NCI-H748 (cell line): Measurements from ENCODE around the gene PTPN20.

Source experiments
- DNase-seq: peaks from one replicate; lab custom pipeline; 2025; ENCODE audit not compliant: unreplicated experiment; lab: John Stamatoyannopoulos, UW

PTPN20 gene

GRCh38 chr10:47019155-47020145, 108.2 kb downstream of the PTPN20 start:
- no peak for DNase-seq

- DNase-seq, result no peak
Observed at GRCh38 chr10:47020471-47020870, 109.2 kb downstream of the PTPN20 start.

GRCh38 chr10:47021850-47022249, 110.6 kb downstream of the PTPN20 start:
- no peak for DNase-seq

GRCh38 chr10:47022311-47023131, 111.3 kb downstream of the PTPN20 start:
- DNase-seq, result no peak

- no peak for DNase-seq
Observed at GRCh38 chr10:47023237-47024045, 112.2 kb downstream of the PTPN20 start.

- no peak for DNase-seq
Observed at GRCh38 chr10:47024046-47024322, 112.8 kb downstream of the PTPN20 start.

GRCh38 chr10:47024399-47025252, 113.4 kb downstream of the PTPN20 start:
- DNase-seq, result peak; percentile 54

- DNase-seq, result no peak
Observed at GRCh38 chr10:47025253-47025539, 114.0 kb downstream of the PTPN20 start.

- DNase-seq, result no peak
Observed at GRCh38 chr10:47025540-47026300, 114.5 kb downstream of the PTPN20 start.

GRCh38 chr10:47026301-47027107, 115.3 kb downstream of the PTPN20 start:
- DNase-seq, result no peak

- no peak for DNase-seq
Observed at GRCh38 chr10:47027108-47027783, 116.0 kb downstream of the PTPN20 start.

GRCh38 chr10:47027784-47028260, 116.6 kb downstream of the PTPN20 start:
- no peak for DNase-seq

GRCh38 chr10:47028466-47028865, 117.2 kb downstream of the PTPN20 start:
- no peak for DNase-seq

- no peak for DNase-seq
Observed at GRCh38 chr10:47029181-47030009, 118.2 kb downstream of the PTPN20 start.

GRCh38 chr10:47030191-47030703, 119.0 kb downstream of the PTPN20 start:
- DNase-seq, result no peak

- DNase-seq, result no peak
Observed at GRCh38 chr10:47031211-47031900, 120.1 kb downstream of the PTPN20 start.
